HG03103 (cell line): ENCODE data around the gene DENND4C.
"Not testable (repeated sequence)": the region's sequence is repeated elsewhere in the genome, so short reads cannot be mapped to it uniquely, and the experiment has no call there.

Experiments used
- ATAC-seq: cut with Tn5 transposase; IDR thresholded peaks from one replicate; pipeline ENCODE4 v1.9.1; 2021; ENCODE audit warnings: low read depth; ENCODE audit not compliant: unreplicated experiment

The DENND4C gene

GRCh38 chr9:19223724-19224123, 6.8 kb upstream of the DENND4C start:
- ATAC-seq = no peak

DNA sequence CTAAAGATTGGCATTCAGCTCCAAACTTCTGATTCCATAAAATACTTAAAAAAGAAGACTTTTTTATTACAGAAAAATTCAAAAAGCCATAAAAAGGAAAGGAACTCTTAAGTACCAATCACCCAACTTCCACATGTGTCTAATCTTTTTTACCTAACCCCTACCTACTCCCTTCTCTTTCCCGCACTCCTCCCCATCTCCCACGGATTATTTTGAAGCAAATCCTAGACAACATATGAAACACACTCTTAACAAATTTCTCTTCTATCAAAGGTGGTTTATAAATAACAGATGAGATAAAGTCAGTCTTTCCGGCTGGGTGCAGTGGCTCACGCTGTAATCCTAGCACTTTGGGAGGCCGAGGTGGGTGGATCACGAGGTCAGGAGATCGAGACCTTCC, 5.9 kb upstream of the DENND4C start:
- no peak for ATAC-seq

- ATAC-seq = peak; percentile 48
Measured at GRCh38 chr9:19229595-19230354, 718 bp upstream of the DENND4C start.

GRCh38 chr9:19231126-19231903, 822 bp downstream of the DENND4C start:
- ATAC-seq = no peak

DNA sequence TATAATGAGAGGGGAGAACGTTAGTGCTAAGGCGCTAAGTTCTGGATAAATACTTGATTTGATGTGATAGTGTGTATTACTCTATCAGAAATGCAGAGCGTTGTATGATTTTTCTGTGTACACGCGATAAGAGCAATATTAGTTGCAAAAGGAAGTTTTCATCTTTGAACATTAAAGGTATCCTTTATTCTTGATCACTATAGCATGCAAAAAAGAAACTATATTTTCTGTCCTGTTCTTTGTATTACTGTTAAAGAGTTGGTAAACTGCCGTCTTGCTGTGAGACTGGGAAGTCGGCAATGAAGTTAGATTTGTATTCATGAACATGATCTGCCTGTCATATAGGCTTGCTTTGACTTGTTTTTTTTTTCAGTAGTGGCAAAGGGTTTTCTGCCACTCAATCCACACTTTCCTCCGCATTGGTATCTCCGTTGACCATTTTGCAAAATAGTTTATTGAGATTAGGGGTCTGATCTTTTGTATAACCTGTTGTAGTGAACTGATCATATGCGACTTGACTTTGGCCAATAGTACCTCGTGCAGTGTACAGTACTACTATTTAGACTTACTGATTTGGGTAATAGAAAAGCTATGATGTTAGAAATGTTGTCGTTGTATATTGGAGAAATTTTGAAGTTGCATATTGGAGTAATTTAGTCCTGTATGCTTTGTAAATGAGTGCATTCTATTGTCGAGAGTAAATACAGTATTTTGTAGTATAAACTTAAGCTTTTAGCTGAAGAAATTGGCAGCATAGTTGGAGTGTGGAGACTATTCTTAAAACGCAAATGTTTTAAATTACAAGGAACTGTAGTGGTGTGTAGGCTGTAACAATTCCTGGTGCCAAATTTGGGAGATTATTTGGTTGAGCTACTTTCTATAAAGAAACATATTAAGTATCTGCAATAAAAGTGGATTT, 1.7 kb downstream of the DENND4C start:
- ATAC-seq = no peak

DNA sequence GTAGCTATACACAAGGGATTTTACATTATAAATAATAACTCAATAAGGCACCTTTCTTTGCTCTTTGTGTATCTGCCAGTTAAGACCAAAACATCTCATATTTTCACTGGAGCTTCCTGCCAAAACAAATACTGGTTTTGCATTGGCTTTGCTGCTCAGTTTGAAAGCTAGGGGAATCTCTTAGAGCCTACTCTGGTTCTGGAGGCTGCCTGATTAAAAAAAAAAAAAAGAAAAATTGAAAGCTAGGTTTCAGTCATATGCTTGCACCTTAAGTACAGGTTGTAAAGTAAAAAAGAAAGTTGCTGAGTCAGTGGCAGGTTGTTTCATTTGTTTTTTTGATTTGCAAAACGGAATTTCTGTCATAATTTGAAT, 2.3 kb downstream of the DENND4C start:
- no peak for ATAC-seq

- no peak for ATAC-seq
Measured at GRCh38 chr9:19233344-19233743, 2.9 kb downstream of the DENND4C start.

- no peak for ATAC-seq
Measured at GRCh38 chr9:19239955-19240354, 9.5 kb downstream of the DENND4C start.

GRCh38 chr9:19241728-19242127, 11.2 kb downstream of the DENND4C start:
- ATAC-seq = no peak

DNA sequence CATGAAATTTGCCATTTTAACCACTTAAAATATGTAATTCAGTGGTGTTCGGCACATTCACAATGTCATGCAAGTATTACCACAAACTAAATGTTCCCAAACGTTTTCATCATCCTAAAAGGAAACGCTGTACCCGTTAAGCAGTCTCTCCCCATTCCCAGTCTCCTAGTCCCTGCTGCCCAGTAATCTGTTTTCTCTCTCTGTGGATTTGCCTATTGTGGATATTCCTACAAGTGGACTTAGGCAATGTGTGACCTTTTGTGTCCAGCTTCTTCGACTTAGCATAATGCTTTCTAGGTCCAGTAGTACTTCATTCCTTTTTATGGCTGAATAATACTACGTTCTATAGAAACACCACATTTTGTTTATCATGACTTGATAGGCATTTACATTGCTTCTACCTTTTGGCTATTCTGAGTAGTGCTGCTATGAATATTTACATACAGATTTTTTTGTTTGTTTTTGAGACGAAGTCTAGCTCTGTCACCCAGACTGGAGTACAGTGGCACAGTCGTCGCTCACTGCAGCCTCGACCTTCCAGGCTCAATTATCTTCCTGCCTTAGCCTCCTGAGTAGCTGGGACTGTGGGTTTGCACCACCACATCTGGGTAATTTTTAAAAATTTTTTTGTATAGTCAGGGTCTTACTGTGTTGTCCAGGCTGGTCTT, 13.0 kb downstream of the DENND4C start:
- ATAC-seq = no peak

- no peak for ATAC-seq
Measured at GRCh38 chr9:19246891-19247290, 16.4 kb downstream of the DENND4C start.

DNA sequence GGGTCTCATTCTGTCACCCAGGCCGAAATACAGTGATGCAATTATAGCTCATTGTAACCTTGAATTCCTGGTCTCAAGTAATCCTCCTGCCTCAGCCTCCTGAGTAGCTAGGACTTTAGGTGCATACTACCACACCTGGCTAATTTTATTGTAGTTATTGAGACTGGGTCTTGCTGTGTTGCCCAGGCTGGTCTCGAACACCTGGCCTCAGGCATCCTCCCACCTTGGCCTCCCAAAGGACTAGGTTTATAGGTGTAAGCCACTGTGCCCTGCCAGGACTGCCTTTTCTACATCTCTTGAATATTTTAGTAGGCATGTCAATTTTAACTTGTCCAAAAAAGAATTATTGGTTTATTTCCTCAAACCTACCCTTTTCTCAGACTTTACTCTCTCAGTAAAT, 16.9 kb downstream of the DENND4C start:
- ATAC-seq = no peak

DNA sequence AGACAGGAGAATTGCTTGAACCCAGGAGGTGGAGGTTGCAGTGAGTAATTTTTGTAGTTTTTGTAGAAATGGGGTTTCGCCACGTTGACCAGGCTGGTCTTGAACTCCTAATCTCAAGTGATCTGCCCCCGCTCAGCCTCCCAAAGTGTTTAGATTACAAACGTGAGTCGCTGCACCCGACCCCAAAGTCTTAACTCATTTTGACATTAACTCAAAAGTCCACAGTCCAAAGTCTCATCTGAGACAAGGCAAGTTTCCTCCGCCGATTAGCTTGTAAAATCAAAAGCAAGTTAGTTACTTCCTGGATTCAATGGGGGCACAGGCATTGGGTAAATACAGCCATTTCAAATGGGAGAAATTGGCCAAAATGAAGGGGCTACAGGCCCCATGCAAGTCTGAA, 19.9 kb downstream of the DENND4C start:
- ATAC-seq = not testable (repeated sequence)

- ATAC-seq = not testable (repeated sequence)
Measured at GRCh38 chr9:19251203-19251602, 20.7 kb downstream of the DENND4C start.

DNA sequence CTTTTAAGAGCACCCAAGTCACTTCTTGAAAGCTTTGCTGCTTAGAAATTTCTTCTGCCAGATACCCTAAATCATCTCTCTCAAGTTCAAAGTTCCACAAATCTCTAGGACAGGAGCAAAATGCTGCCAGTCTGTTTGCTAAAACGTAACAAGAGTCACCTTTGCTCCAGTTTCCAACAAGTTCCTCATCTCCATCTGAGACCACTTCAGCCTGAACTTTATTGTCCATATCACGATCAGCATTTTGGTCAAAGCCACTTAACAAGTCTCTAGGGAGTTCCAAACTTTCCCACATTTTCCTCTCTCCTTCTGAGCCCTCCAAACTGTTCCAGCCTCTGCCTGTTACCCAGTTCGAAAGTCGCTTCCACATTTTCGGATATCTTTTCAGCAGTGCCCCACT, 21.1 kb downstream of the DENND4C start:
- ATAC-seq = not testable (repeated sequence)

- no peak for ATAC-seq
Measured at GRCh38 chr9:19252174-19252884, 21.8 kb downstream of the DENND4C start.

DNA sequence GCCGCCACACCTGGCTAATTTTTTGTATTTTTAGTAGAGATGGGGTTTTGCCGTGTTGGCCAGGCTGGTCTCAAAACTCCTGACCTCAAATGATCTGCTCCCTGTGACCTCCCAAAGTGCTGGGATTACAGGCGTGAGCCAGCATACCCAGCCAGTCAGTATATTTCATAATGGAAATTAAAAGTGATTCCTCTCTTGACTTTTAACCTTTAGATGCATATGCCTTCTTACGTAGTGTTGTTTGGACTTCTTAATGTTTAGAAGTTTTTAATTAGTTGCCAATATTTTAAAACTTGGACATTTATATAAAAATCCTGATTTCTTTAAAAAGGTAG, 22.4 kb downstream of the DENND4C start:
- ATAC-seq = no peak

DNA sequence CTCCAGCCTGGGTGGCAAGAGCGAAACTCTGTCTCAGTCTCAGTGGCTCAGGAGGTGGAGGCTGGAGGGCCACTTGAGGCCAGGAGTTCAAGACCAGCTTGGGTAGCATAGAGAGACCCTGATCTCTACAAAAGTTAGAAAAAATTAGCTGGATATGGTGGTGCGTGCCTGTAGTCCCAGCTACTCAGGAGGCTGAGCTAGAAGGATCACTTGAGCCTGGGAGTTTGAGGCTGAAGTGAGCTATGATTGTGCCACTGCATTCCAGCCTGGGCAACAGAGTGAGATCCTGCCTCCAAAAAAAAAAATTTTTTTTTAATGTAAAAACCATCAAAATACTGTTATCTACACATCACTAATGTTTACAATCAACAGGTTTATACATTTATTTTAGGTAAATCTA, 24.6 kb downstream of the DENND4C start:
- ATAC-seq = no peak

DNA sequence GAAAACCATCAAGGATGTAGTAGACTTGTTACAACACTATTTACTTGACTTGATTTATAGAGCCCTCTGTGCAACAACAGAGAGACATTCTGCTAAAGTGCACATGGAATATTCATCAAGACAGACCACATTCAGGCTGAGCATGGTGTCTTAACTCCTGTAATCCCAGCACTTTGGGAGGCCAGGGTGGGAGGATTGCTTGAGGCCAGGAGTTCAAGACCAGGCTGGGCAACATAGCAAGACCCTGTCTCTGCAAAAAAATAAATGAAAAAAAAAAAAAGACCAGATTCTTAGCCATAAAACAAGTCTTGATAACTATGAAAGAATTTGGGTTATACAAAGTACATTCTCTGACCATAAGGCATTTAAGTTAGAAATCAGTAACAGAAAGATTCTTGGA, 25.3 kb downstream of the DENND4C start:
- no peak for ATAC-seq

DNA sequence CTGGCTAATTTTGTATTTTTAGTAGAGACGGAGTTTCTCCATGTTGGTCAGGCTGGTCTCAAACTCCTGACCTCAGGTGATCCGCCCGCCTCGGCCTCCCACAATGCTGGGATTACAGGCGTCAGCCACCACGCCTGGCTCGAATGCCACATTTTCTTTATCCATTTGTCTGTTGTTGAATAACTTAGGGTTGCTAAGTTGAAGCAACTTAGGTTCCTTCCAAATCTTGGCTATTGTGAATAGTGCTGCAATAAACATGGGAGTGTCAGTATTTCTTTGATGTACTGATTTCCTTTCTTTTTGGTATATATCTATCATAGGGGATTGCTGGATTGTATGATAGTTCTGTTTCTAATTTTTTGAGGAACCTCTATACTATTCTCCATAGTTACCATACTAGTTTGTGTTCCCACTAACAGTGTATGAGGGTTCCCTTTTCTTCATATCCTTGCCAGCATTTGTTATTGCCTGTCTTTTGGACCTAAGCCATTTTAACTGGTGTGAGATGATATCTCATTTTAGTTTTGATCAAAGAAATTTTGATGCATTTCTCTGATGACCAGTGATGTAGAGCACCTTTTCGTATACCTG, 29.3 kb downstream of the DENND4C start:
- not testable (repeated sequence) for ATAC-seq
